Neural cell (in vitro differentiated cells): ENCODE data around the gene FCHSD1.

Experiments used
- CTCF ChIP-seq: fragments of 450-650 bp; IDR thresholded peaks from 2 replicates; pipeline ENCODE4 v1.5.1; 2014; ENCODE audit warnings: antibody characterized with exemption, mild to moderate bottlenecking, moderate library complexity; ENCODE audit not compliant: poor library complexity, severe bottlenecking
- POLR2AphosphoS5 ChIP-seq: IDR thresholded peaks from 2 replicates; pipeline ENCODE4 v1.6.1; 2012
- RAD21 ChIP-seq: fragments of 450-650 bp; conservative IDR thresholded peaks from 2 replicates; pipeline ENCODE4 v1.6.1; 2014; ENCODE audit warnings: antibody characterized with exemption, mild to moderate bottlenecking, moderate library complexity
- REST ChIP-seq: IDR thresholded peaks from 2 replicates; pipeline ENCODE4 v1.6.1; 2012; ENCODE audit warnings: borderline replicate concordance

GRCh38 chr5:141641634-141642267 lies 9.5 kb downstream of the FCHSD1 start:
- TF ChIP-seq CTCF: no peak
- TF ChIP-seq RAD21: no peak
- TF ChIP-seq POLR2AphosphoS5: no peak
- TF ChIP-seq REST: no peak
